NK-92 (cell line): ENCODE data around the gene TMPRSS11A.

Source experiments
- DNase-seq: peaks from one replicate; lab custom pipeline; 2025; ENCODE audit not compliant: unreplicated experiment; lab: John Stamatoyannopoulos, UW

The TMPRSS11A gene, protein sequence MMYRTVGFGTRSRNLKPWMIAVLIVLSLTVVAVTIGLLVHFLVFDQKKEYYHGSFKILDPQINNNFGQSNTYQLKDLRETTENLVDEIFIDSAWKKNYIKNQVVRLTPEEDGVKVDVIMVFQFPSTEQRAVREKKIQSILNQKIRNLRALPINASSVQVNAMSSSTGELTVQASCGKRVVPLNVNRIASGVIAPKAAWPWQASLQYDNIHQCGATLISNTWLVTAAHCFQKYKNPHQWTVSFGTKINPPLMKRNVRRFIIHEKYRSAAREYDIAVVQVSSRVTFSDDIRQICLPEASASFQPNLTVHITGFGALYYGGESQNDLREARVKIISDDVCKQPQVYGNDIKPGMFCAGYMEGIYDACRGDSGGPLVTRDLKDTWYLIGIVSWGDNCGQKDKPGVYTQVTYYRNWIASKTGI

DNA sequence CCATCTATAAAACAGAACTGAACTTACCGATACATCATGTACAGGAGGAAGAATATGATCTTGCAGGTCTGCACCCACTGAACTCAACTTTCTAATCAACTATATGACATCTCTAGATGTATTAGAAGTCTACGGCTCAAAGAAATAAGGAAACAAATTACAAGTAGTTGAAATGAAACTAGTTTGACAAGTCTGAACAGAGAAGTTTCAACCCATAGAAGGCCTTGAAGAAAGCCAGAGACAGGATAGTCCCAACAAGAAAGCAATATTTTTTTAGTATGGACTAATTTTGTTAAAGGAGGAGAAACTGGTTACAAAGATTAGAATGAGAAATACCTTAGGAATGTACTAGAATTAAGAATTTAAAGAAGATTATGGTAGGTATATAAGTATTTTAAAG is at the start of gene TMPRSS11A:
TSS of gene TMPRSS11A (minus strand) at position 138 of the 400 bp plus-strand sequence. CDS start at position 38, 100 bp downstream.
- DNase-seq, result no peak

DNA sequence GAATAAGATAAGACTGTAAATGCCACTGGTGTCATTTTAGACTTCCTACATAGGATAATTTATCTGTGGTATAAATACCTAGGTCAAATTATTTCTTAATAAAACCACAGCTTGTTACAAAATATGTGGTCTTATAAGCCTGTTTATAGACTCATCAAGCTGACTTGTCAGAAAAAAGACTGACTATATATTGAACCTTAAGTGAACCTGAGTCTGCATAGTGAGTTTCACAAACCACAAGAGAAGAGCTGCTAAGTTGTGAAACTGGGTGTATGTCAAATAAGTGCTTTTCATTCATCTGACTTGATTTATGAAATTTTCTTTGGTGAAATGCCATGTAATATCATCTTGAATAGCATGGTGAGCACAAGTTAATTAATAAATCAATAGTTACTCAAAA is 48.4 kb upstream of the TMPRSS11A start:
- DNase-seq, result no peak

- DNase-seq, result no peak
Observed at GRCh38 chr4:68002906-68003305, 39.6 kb upstream of the TMPRSS11A start.

DNA sequence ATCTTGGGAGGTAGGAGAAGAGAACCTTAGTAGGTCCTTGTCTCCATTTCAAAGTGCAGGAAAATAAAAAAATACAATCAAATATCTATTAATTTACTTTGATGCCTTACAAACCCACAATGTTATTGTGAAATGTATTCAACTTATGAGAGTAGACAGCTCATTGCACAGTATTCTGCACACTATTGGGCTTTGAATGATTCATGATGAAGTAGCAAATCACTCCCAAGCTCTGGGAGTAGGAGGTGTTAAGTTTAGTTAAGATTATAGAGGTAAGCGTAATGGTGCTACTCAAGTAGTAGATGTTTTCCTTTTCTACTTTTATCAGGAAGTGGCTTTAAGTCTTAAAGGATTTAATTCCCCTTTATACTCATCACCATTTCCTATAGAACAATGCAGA is 32.8 kb upstream of the TMPRSS11A start:
- no peak for DNase-seq

DNA sequence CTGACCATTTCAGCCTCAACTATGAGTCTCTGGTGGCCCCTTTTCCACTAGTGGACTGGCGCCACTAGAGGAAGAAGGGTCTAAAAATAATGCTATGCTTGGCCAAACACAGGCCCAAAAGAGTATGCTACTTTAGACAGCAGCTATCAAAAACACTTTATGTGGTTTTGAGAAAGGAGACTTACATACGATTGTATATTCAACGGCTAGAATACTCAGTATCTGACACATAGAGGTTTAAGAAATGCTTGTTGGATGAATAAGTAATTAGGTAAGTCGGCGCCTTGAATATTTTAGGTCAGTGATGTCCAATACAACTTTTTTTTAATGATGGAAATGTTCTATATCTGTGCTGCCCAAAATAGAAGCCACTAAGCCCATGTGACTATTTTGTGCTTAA is 25.7 kb upstream of the TMPRSS11A start:
- no peak for DNase-seq

GRCh38 chr4:67983333-67983732 is 20.0 kb upstream of the TMPRSS11A start:
- DNase-seq, result no peak

GRCh38 chr4:67980512-67980911 is 17.2 kb upstream of the TMPRSS11A start:
- no peak for DNase-seq

DNA sequence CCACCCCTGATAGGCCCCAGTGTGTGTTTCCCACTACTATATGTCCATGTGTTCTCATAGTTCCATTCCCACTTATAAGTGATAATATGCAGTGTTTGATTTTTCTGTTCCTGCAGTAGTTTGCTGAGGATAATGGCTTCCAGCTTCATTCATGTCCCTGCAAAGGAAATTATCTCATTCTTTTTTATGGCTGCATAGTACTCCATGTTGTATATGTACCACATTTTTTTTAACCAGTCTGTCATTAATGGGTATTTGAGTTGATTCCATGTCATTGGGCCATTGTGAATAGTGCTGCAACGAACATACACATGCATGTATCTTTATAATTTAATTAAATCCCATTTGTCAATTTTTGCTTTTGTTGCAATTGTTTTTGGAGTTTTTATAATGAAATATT is 10.3 kb upstream of the TMPRSS11A start:
- DNase-seq, result no peak

- no peak for DNase-seq
Observed at GRCh38 chr4:67954890-67955289, 8.4 kb downstream of the TMPRSS11A start.

- no peak for DNase-seq
Observed at GRCh38 chr4:67941074-67941473, 22.2 kb downstream of the TMPRSS11A start.

- no peak for DNase-seq
Observed at GRCh38 chr4:67940506-67940905, 22.8 kb downstream of the TMPRSS11A start.

DNA sequence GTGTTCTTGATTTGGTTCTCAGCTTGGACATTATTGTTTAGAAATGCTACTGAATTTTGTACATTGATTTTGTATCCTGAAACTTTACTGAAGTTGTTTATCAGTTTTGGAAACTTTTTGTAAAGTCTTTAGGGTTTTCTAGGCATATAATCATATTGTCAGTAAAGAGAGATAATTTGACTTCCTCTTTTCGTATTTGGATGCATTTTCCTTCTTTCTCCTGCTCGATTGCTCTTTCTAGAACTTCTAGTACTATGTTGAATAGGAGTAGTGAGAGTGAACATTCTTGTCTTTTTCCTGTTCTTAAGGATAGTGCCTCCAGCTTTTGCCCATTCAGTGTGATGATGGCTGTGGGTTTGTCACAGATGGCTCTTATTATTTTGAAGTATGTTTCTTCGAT is 24.1 kb downstream of the TMPRSS11A start:
- DNase-seq, result no peak

DNA sequence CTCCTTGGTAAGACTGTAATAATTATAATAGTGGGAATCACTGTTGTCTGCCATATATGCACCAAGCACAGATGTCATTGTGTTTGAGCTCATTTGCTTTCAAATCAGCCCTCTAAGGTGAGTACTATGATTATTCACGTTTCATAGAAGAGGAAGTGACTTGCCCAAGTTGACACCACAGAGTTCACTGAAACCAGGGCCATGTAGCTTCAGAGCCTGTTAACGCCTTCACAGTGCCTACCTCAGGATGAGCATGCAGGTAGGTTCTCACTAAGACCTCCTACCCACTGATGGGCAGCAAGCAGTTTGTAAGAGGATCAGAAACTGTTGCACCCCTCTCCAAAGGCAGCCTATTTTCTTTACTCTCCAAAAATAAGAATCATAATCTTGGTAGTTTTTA is 27.4 kb downstream of the TMPRSS11A start:
- no peak for DNase-seq

- no peak for DNase-seq
Observed at GRCh38 chr4:67934628-67935027, 28.7 kb downstream of the TMPRSS11A start.

DNA sequence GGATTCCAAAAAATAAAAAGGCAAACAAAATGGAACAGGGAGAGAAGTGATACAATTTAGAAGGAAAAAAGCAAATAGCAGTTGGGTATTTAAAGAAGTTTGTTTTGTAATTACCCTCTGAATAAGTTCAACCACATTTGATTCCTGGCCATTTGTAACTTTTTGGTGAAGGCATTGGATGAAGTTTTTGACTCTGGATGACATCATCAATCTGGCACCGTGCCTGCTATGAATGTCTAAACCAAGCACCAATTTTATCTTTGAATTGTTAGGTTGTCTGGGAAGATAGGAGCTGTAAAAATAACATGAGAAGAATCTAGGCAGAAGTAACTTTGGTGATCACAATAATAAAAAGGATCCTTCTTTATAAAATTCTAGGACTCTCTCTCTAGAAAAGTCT is 29.5 kb downstream of the TMPRSS11A start:
- DNase-seq, result no peak

DNA sequence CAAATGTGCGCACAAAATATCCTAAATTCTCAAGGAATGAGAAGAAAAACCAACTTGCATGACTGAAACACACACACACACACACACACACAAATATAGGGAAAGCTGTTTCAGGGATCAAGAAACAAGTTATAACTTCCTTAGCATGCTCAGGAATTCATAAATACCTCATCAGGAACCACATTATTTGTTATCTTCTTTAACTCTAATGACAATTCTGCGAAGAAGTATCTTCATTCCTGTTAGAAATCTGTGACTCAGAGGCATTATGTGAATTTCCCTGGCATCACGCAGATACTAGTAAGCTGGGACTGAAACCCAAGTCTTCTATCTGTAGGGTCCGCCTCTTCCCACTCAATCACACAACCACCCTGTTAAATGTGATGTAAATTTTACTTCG is 30.3 kb downstream of the TMPRSS11A start:
- DNase-seq, result no peak

GRCh38 chr4:67931256-67931655 is 32.0 kb downstream of the TMPRSS11A start:
- DNase-seq, result no peak

DNA sequence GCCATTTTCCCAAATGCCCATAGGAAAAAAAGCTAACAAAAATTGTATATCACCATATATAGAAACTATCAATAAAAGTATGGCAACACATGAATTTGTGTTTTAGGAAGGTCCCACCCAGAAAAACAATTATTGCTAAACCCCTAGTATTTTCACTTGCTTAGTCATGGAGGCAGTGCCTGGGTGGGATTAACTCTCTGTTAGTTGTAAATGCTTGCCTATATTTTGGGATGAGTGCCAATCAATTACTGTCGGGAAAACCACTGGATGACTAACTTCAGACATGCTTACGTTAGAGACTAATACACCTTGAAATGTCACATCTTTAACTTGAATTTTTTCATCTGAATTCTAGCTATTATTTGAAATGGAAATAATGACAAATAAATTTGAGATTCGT is 33.9 kb downstream of the TMPRSS11A start:
- DNase-seq, result no peak

DNA sequence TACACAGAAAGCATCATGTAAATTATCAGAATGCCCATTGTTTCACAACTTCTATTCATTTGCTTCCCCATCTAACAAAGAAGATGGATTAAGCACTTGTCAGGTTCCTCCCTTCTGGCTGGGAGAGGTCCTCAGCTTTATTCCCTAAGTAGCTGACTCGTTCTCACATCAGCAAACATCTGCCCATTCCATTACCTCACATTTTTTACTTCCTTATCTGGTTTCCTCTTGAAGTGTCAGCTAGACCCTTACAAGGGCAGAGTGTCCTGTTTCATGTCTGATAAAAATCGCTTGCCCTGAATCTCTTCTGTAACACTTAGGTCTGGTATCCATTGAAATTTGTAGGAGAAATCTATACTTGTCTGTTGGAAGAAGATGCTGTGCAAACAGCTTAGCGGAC is 34.7 kb downstream of the TMPRSS11A start:
- no peak for DNase-seq

- no peak for DNase-seq
Observed at GRCh38 chr4:67927251-67927650, 36.0 kb downstream of the TMPRSS11A start.

- DNase-seq, result no peak
Observed at GRCh38 chr4:67926485-67926884, 36.8 kb downstream of the TMPRSS11A start.

DNA sequence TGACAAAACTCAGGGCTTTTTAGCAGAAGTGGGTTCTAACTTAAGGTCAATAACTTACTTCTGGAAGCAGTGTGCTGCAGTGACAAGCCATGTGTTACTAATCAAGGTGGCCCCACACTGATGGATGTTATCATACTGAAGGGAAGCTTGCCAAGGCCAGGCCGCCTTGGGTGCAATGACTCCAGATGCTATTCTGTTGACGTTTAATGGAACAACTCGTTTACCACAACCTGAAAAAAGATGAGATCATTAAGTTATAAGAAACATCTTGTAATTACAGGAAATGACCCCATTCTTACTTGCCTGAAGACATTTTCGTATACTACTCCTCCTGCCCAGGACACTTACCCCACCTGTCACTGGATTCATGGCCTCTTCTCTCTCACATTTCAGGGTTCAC is 40.6 kb downstream of the TMPRSS11A start:
- DNase-seq, result no peak

DNA sequence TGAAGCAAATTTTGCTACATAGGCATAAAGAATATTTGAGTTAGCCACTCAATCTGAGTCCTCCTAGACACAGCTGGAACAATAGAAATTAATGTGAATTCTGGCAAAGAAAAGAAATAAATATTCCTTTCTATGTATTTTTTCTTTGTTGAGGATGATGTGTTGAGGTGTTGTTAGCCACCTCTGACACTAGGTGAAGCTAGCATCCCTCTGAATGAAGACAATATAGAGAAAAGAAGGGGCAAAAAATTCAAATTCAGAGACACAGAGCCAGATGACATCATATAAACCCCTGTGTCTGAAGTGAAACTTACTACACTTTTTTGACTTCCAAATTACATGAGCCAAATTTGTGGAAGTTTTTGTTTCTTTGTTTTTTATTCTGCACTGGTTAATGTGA is 44.9 kb downstream of the TMPRSS11A start:
- no peak for DNase-seq
